Measurements from ENCODE around the gene LMX1B. TPM values are rescaled to one million over a fixed set of nuclear protein-coding genes. Genes with fewer than 3 reads are reported as not detected.

The LMX1B gene
- polyA plus RNA-seq, 1 donor from 2014 or later, result not detected

- Histone ChIP-seq H3K9me2 (ENCODE audit: insufficient read depth, low read length) (no peaks in the 10 kb centered on the region), H3K36me3 (ENCODE audit: insufficient read depth, low read length) (no peaks in the 10 kb centered on the region), H3K9ac (ENCODE audit: low read length) (no peak overlapping the region), H4K20me1 (ENCODE audit: insufficient read depth) (no peaks in the 10 kb centered on the region), H3K79me2 (replicated peaks; ENCODE audit: insufficient read depth, low read length) (no peaks in the 10 kb centered on the region), H3K9me3 (ENCODE audit: low read length) (no peaks in the 10 kb centered on the region), H3K27me3 (ENCODE audit: insufficient read depth, low read depth, low read length) (peaks cover 8% of the 10 kb centered on the region), H3K4me3 (ENCODE audit: low read length) (no peak overlapping the region), H3K27ac (ENCODE audit: low read length) (no peak overlapping the region), H3K4me2 (ENCODE audit: low read length) (no peak overlapping the region), H2AFZ (ENCODE audit: low read depth, low read length) (no peak overlapping the region), H3F3A (ENCODE audit: insufficient read depth, low read length, poor library complexity, severe bottlenecking) (no peaks in the 10 kb centered on the region)
- no peak for TF ChIP-seq EP300 (conservative IDR thresholded peaks at IDR 0.05; ENCODE audit: poor library complexity, severe bottlenecking)
- no peak for TF ChIP-seq MXI1 (conservative IDR thresholded peaks at IDR 0.05; ENCODE audit: poor library complexity, severe bottlenecking)
- TF ChIP-seq EZH2 (IDR thresholded peaks at IDR 0.05; ENCODE audit: borderline replicate concordance, insufficient read depth, low read length, poor library complexity, severe bottlenecking), result no peak
- no peak for TF ChIP-seq CTCF (IDR thresholded peaks at IDR 0.05; ENCODE audit: poor library complexity, severe bottlenecking)
- no peak for TF ChIP-seq TAF1 (IDR thresholded peaks at IDR 0.05; ENCODE audit: low read depth)
- TF ChIP-seq RAD21 (conservative IDR thresholded peaks at IDR 0.05), result no peak
- no peak for TF ChIP-seq POLR2AphosphoS5 (IDR thresholded peaks at IDR 0.05)
- no peak for TF ChIP-seq SMC3 (conservative IDR thresholded peaks at IDR 0.05; ENCODE audit: poor library complexity)
These were observed 55.4 kb downstream of the LMX1B start for GRCh38 chr9:126669108-126669507.

DNA sequence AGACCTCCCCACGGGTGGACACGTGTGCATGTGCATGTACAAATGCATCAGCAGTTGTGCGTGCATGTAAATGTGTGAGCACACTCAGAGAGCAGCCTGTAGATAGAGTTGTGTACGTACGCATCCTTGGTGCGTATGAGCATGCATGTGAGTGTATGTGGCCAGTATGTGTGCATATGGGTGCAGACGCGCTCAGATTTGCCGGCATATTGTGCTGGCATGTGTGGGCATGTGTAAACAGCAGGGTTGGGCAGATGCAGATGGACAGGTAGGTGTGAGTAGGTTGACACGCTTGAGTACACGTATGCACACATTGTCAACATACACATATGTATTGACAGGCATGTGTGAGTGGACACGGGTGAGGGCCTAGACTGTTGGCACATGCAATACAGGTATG lies 56.5 kb downstream of the LMX1B start:
- H3K4me3 ChIP-seq (ENCODE audit: low read length), result no peak overlapping the region
- H3K36me3 ChIP-seq (ENCODE audit: insufficient read depth, low read length), result no peaks in the 10 kb centered on the region
- H3K4me2 ChIP-seq (ENCODE audit: low read length), result no peak overlapping the region
- H3K27ac ChIP-seq (ENCODE audit: low read length), result no peak overlapping the region
- H3K79me2 ChIP-seq (replicated peaks; ENCODE audit: insufficient read depth, low read length), result no peaks in the 10 kb centered on the region
- H3K9me2 ChIP-seq (ENCODE audit: insufficient read depth, low read length), result no peaks in the 10 kb centered on the region
- TF ChIP-seq, protein P1, sequence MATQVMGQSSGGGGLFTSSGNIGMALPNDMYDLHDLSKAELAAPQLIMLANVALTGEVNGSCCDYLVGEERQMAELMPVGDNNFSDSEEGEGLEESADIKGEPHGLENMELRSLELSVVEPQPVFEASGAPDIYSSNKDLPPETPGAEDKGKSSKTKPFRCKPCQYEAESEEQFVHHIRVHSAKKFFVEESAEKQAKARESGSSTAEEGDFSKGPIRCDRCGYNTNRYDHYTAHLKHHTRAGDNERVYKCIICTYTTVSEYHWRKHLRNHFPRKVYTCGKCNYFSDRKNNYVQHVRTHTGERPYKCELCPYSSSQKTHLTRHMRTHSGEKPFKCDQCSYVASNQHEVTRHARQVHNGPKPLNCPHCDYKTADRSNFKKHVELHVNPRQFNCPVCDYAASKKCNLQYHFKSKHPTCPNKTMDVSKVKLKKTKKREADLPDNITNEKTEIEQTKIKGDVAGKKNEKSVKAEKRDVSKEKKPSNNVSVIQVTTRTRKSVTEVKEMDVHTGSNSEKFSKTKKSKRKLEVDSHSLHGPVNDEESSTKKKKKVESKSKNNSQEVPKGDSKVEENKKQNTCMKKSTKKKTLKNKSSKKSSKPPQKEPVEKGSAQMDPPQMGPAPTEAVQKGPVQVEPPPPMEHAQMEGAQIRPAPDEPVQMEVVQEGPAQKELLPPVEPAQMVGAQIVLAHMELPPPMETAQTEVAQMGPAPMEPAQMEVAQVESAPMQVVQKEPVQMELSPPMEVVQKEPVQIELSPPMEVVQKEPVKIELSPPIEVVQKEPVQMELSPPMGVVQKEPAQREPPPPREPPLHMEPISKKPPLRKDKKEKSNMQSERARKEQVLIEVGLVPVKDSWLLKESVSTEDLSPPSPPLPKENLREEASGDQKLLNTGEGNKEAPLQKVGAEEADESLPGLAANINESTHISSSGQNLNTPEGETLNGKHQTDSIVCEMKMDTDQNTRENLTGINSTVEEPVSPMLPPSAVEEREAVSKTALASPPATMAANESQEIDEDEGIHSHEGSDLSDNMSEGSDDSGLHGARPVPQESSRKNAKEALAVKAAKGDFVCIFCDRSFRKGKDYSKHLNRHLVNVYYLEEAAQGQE (IDR thresholded peaks at IDR 0.05; ENCODE audit: borderline replicate concordance), result no peak
- H3K9ac ChIP-seq (ENCODE audit: low read length), result no peak overlapping the region
- H3K9me3 ChIP-seq (ENCODE audit: low read length), result no peaks in the 10 kb centered on the region
- no peak overlapping the region for H2AFZ ChIP-seq (ENCODE audit: low read depth, low read length)
- no peaks in the 10 kb centered on the region for H4K20me1 ChIP-seq (ENCODE audit: insufficient read depth)
- peaks cover 20% of the 10 kb centered on the region for H3K27me3 ChIP-seq (ENCODE audit: insufficient read depth, low read depth, low read length)
- H3F3A ChIP-seq (ENCODE audit: insufficient read depth, low read length, poor library complexity, severe bottlenecking), result no peaks in the 10 kb centered on the region

GRCh38 chr9:126671381-126671831 lies 57.7 kb downstream of the LMX1B start:
- no peaks in the 10 kb centered on the region for H3K36me3 ChIP-seq (ENCODE audit: insufficient read depth, low read length)
- no peaks in the 10 kb centered on the region for H4K20me1 ChIP-seq (ENCODE audit: insufficient read depth)
- H3K9me3 ChIP-seq (ENCODE audit: low read length), result no peaks in the 10 kb centered on the region
- H3F3A ChIP-seq (ENCODE audit: insufficient read depth, low read length, poor library complexity, severe bottlenecking), result no peaks in the 10 kb centered on the region
- H3K27ac ChIP-seq (ENCODE audit: low read length), result no peak overlapping the region
- TF ChIP-seq SMC3 (conservative IDR thresholded peaks at IDR 0.05; ENCODE audit: poor library complexity) (no peak), CTCF (IDR thresholded peaks at IDR 0.05; ENCODE audit: poor library complexity, severe bottlenecking) (no peak), POLR2AphosphoS5 (IDR thresholded peaks at IDR 0.05) (no peak), TAF1 (IDR thresholded peaks at IDR 0.05; ENCODE audit: low read depth) (no peak)
- TF ChIP-seq, protein P1 (IDR thresholded peaks at IDR 0.05; ENCODE audit: borderline replicate concordance), result no peak
- H3K79me2 ChIP-seq (replicated peaks; ENCODE audit: insufficient read depth, low read length), result no peaks in the 10 kb centered on the region
- H3K4me3 ChIP-seq (ENCODE audit: low read length), result no peak overlapping the region
- no peak overlapping the region for H3K9ac ChIP-seq (ENCODE audit: low read length)
- H2AFZ ChIP-seq (ENCODE audit: low read depth, low read length), result no peak overlapping the region
- H3K4me2 ChIP-seq (ENCODE audit: low read length), result no peak overlapping the region
- H3K27me3 ChIP-seq (ENCODE audit: insufficient read depth, low read depth, low read length), result peaks cover 27% of the 10 kb centered on the region
- H3K9me2 ChIP-seq (ENCODE audit: insufficient read depth, low read length), result no peaks in the 10 kb centered on the region

Data from neural cell (in vitro differentiated cells).